ENCODE results near the gene ANKRD63.

Gene ANKRD63

GRCh38 chr15:40280260-40281056, 2.4 kb downstream of the ANKRD63 start:
- Histone ChIP-seq H2AK5ac (ENCODE audit: low read length, severe bottlenecking) (no peak overlapping the region), H3K4ac (ENCODE audit: low read depth in 1 of 2, low read length in 2 of 2) (no peak overlapping the region), H3K4me1 (ENCODE audit: control insufficient read depth, insufficient read depth, low read depth, low read length) (peaks cover 38% of the 10 kb centered on the region), H3K27me3 (ENCODE audit: control insufficient read depth in 1 of 2, insufficient read depth in 1 of 2, low read length in 2 of 2) (peaks cover 50 to 81% of the 10 kb centered on the region in 2 experiments), H3K23ac (ENCODE audit: low read length in 2 of 2) (peak overlapping the region in 1 of 2 experiments; percentile 38), H2AFZ (ENCODE audit: low read depth, low read length) (no peak overlapping the region), H3K36me3 (ENCODE audit: control insufficient read depth in 1 of 2, insufficient read depth in 2 of 2, low read depth in 1 of 2, low read length in 2 of 2) (no peaks in the 10 kb centered on the region), H2BK120ac (ENCODE audit: low read depth, low read length) (no peak overlapping the region), H2BK15ac (ENCODE audit: low read depth, poor library complexity, severe bottlenecking) (no peak overlapping the region), H2BK12ac (ENCODE audit: low read length in 2 of 2) (no peak overlapping the region), H4K91ac (ENCODE audit: low read length) (no peak overlapping the region), H3K18ac (ENCODE audit: low read depth in 1 of 2, low read length in 2 of 2) (no peak overlapping the region), H3K14ac (ENCODE audit: low read length in 2 of 2) (no peak overlapping the region), H2BK5ac (ENCODE audit: low read depth, low read length, poor library complexity, severe bottlenecking) (no peak overlapping the region), H4K8ac (ENCODE audit: low read length) (no peak overlapping the region), H3K4me2 (ENCODE audit: low read length, poor library complexity, severe bottlenecking) (no peak overlapping the region), H3K9me3 (ENCODE audit: control insufficient read depth, low read length) (no peaks in the 10 kb centered on the region), H3K27ac (ENCODE audit: low read length, poor library complexity, severe bottlenecking) (no peak overlapping the region), H3K4me3 (ENCODE audit: insufficient read depth in 1 of 2, low read depth in 1 of 2, low read length in 2 of 2) (peak overlapping the region in 1 of 2 experiments; percentile 31), H3K79me1 (replicated peaks; ENCODE audit: low read length, poor library complexity, severe bottlenecking) (no peaks in the 10 kb centered on the region), H3K9ac (ENCODE audit: low read length) (no peak overlapping the region)
- DNase-seq, result no peak
- WGBS, result 23% methylated on average over 29 of the region's 30 CpGs

GRCh38 chr15:40279437-40280141, 3.3 kb downstream of the ANKRD63 start:
- Histone ChIP-seq H3K36me3 (ENCODE audit: control insufficient read depth in 1 of 2, insufficient read depth in 2 of 2, low read depth in 1 of 2, low read length in 2 of 2) (no peaks in the 10 kb centered on the region), H2BK5ac (ENCODE audit: low read depth, low read length, poor library complexity, severe bottlenecking) (no peak overlapping the region)
- WGBS, result 8% methylated on average over 39 of the region's 40 CpGs

GRCh38 chr15:40278026-40278425, 4.8 kb downstream of the ANKRD63 start:
- WGBS, result 75% methylated on average over 10 of the region's 10 CpGs
- Histone ChIP-seq H4K8ac (ENCODE audit: low read length) (no peak overlapping the region), H3K9me3 (ENCODE audit: control insufficient read depth, low read length) (no peaks in the 10 kb centered on the region), H3K36me3 (ENCODE audit: control insufficient read depth in 1 of 2, insufficient read depth in 2 of 2, low read depth in 1 of 2, low read length in 2 of 2) (no peaks in the 10 kb centered on the region), H3K4me2 (ENCODE audit: low read length, poor library complexity, severe bottlenecking) (no peak overlapping the region), H3K4me3 (ENCODE audit: insufficient read depth in 1 of 2, low read depth in 1 of 2, low read length in 2 of 2) (no peak overlapping the region), H3K14ac (ENCODE audit: low read length in 2 of 2) (no peak overlapping the region), H2BK5ac (ENCODE audit: low read depth, low read length, poor library complexity, severe bottlenecking) (no peak overlapping the region), H2BK15ac (ENCODE audit: low read depth, poor library complexity, severe bottlenecking) (peak overlapping the region; percentile 3), H3K27ac (ENCODE audit: low read length, poor library complexity, severe bottlenecking) (no peak overlapping the region), H2AFZ (ENCODE audit: low read depth, low read length) (no peak overlapping the region), H3K27me3 (ENCODE audit: control insufficient read depth in 1 of 2, insufficient read depth in 1 of 2, low read length in 2 of 2) (peaks cover 39 to 73% of the 10 kb centered on the region in 2 experiments), H2AK5ac (ENCODE audit: low read length, severe bottlenecking) (no peak overlapping the region), H3K23ac (ENCODE audit: low read length in 2 of 2) (no peak overlapping the region), H2BK120ac (ENCODE audit: low read depth, low read length) (no peak overlapping the region), H3K79me1 (replicated peaks; ENCODE audit: low read length, poor library complexity, severe bottlenecking) (no peaks in the 10 kb centered on the region), H2BK12ac (ENCODE audit: low read length in 2 of 2) (peak overlapping the region in 1 of 2 experiments; percentile 35), H3K18ac (ENCODE audit: low read depth in 1 of 2, low read length in 2 of 2) (no peak overlapping the region), H3K4me1 (ENCODE audit: control insufficient read depth, insufficient read depth, low read depth, low read length) (peaks cover 35% of the 10 kb centered on the region), H4K91ac (ENCODE audit: low read length) (peak overlapping the region; percentile 25), H3K9ac (ENCODE audit: low read length) (no peak overlapping the region), H3K4ac (ENCODE audit: low read depth in 1 of 2, low read length in 2 of 2) (no peak overlapping the region)
- DNase-seq, result no peak

More at GRCh38 chr15:40279437-40280141, 3.3 kb downstream of the ANKRD63 start:
- H3K79me1 ChIP-seq (replicated peaks; ENCODE audit: low read length, poor library complexity, severe bottlenecking), result no peaks in the 10 kb centered on the region
- H2BK15ac ChIP-seq (ENCODE audit: low read depth, poor library complexity, severe bottlenecking), result no peak overlapping the region
- H3K9me3 ChIP-seq (ENCODE audit: control insufficient read depth, low read length), result no peaks in the 10 kb centered on the region
- peaks cover 38% of the 10 kb centered on the region for H3K4me1 ChIP-seq (ENCODE audit: control insufficient read depth, insufficient read depth, low read depth, low read length)
- H2AK5ac ChIP-seq (ENCODE audit: low read length, severe bottlenecking), result no peak overlapping the region
- no peak overlapping the region for H3K4ac ChIP-seq (ENCODE audit: low read depth in 1 of 2, low read length in 2 of 2)
- no peak overlapping the region for H3K27ac ChIP-seq (ENCODE audit: low read length, poor library complexity, severe bottlenecking)
- H2BK120ac ChIP-seq (ENCODE audit: low read depth, low read length), result peak overlapping the region; percentile 23
- H3K14ac ChIP-seq (ENCODE audit: low read length in 2 of 2), result no peak overlapping the region
- H2AFZ ChIP-seq (ENCODE audit: low read depth, low read length), result no peak overlapping the region
- peak; percentile 54 for DNase-seq
- no peak overlapping the region for H3K18ac ChIP-seq (ENCODE audit: low read depth in 1 of 2, low read length in 2 of 2)
- H4K8ac ChIP-seq (ENCODE audit: low read length), result no peak overlapping the region
- no peak overlapping the region for H2BK12ac ChIP-seq (ENCODE audit: low read length in 2 of 2)
- H3K9ac ChIP-seq (ENCODE audit: low read length), result no peak overlapping the region
- no peak overlapping the region for H3K23ac ChIP-seq (ENCODE audit: low read length in 2 of 2)
- peaks cover 50 to 81% of the 10 kb centered on the region in 2 experiments for H3K27me3 ChIP-seq (ENCODE audit: control insufficient read depth in 1 of 2, insufficient read depth in 1 of 2, low read length in 2 of 2)
- no peak overlapping the region for H4K91ac ChIP-seq (ENCODE audit: low read length)
- H3K4me2 ChIP-seq (ENCODE audit: low read length, poor library complexity, severe bottlenecking), result no peak overlapping the region
- no peak overlapping the region for H3K4me3 ChIP-seq (ENCODE audit: insufficient read depth in 1 of 2, low read depth in 1 of 2, low read length in 2 of 2)

GRCh38 chr15:40277471-40277870, 5.4 kb downstream of the ANKRD63 start:
- no peak overlapping the region for H3K4me2 ChIP-seq (ENCODE audit: low read length, poor library complexity, severe bottlenecking)
- no peaks in the 10 kb centered on the region for H3K79me1 ChIP-seq (replicated peaks; ENCODE audit: low read length, poor library complexity, severe bottlenecking)
- WGBS, result 63% methylated on average over 4 of the region's 16 CpGs
- H4K91ac ChIP-seq (ENCODE audit: low read length), result peak overlapping the region; percentile 2
- H3K4ac ChIP-seq (ENCODE audit: low read depth in 1 of 2, low read length in 2 of 2), result no peak overlapping the region
- no peak overlapping the region for H3K27ac ChIP-seq (ENCODE audit: low read length, poor library complexity, severe bottlenecking)
- H2AK5ac ChIP-seq (ENCODE audit: low read length, severe bottlenecking), result no peak overlapping the region
- no peak overlapping the region for H3K23ac ChIP-seq (ENCODE audit: low read length in 2 of 2)
- peak overlapping the region in 1 of 2 experiments; percentile 56 for H3K18ac ChIP-seq (ENCODE audit: low read depth in 1 of 2, low read length in 2 of 2)
- DNase-seq, result no peak
- no peak overlapping the region for H3K4me3 ChIP-seq (ENCODE audit: insufficient read depth in 1 of 2, low read depth in 1 of 2, low read length in 2 of 2)
- no peak overlapping the region for H2AFZ ChIP-seq (ENCODE audit: low read depth, low read length)
- H3K9ac ChIP-seq (ENCODE audit: low read length), result no peak overlapping the region
- no peak overlapping the region for H2BK120ac ChIP-seq (ENCODE audit: low read depth, low read length)
- H3K4me1 ChIP-seq (ENCODE audit: control insufficient read depth, insufficient read depth, low read depth, low read length), result peaks cover 29% of the 10 kb centered on the region
- H2BK5ac ChIP-seq (ENCODE audit: low read depth, low read length, poor library complexity, severe bottlenecking), result no peak overlapping the region
- no peaks in the 10 kb centered on the region for H3K9me3 ChIP-seq (ENCODE audit: control insufficient read depth, low read length)
- no peak overlapping the region for H4K8ac ChIP-seq (ENCODE audit: low read length)
- no peak overlapping the region for H3K14ac ChIP-seq (ENCODE audit: low read length in 2 of 2)
- no peak overlapping the region for H2BK15ac ChIP-seq (ENCODE audit: low read depth, poor library complexity, severe bottlenecking)
- H3K36me3 ChIP-seq (ENCODE audit: control insufficient read depth in 1 of 2, insufficient read depth in 2 of 2, low read depth in 1 of 2, low read length in 2 of 2), result peaks cover 0 to 2% of the 10 kb centered on the region in 2 experiments
- H2BK12ac ChIP-seq (ENCODE audit: low read length in 2 of 2), result no peak overlapping the region
- peaks cover 37 to 70% of the 10 kb centered on the region in 2 experiments for H3K27me3 ChIP-seq (ENCODE audit: control insufficient read depth in 1 of 2, insufficient read depth in 1 of 2, low read length in 2 of 2)

Data from mesenchymal stem cell (in vitro differentiated cells and primary cell).